ENCODE data around the gene HMGN4.

The HMGN4 gene

DNA sequence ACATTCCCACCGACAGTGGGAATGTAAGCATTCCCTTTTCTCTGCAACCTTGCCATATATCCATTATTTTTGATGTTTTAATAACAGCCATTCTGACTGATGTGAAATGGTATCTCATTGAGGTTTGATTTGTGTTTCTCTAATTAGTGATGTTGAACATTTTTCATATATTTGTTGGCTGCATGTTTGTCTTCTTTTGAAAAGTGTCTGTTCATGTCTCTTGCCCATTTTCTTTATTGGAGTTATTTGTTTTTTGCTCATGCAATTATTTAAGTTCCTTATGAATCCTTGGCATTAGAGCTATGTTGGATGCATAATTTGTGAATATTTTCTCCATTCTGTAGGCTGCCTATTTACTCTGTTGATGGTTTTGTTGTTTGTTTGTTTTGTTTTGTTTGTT lies 40.6 kb downstream of the HMGN4 start:
- DNase-seq, result no peak

DNA sequence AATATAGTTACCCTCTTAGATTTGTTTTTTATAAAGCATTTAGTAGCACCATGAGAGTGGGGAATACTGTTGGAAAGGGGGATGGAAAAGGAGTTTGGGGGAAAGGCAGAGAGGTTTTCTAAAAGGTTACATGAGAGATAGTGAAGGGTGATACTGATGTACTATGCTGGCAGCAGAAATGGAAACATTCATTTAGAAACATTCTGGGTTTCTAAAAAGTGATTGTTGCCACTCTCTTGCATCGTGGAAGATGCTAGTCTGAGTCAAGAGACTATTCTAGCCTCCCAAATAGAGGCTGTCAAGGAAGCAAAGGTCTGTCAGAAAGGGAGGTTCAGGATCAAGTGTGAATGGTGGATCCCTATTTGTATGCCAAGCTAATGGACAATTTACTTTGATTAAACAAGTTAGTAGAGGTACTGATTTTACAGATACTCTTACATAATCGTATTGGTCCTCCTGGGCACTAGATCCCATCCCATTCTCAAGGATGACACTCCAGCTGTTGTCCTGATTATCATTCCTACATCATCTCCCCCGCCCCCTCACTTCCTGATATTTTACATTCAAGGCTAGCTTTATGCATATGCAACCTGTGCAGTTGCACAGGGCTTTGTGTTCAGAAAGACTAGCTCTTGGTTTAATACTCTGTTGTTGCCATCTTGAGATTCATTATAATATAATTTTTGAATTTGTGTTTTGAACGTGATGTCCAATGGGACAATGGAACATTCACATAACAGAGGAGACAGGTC lies 43.2 kb downstream of the HMGN4 start:
- DNase-seq, result no peak

DNA sequence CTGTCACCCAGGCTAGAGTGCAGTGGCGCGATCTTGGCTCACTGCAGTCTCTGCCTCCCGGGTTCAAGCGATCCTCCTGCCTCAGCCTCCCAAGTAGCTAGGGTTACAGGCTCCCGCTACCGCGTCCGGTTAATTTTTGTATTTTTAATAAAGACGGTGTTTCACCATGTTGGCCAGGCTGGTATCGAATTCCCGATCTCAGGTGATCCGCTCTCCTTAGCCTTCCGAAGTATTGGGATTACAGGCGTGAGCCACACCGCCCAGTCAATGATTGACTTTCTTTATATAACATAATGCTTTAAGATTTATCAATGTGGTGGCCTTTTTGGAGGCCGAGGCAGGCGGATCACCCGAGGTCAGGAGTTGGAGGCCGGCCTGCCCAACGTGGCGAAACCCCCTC lies 50.8 kb downstream of the HMGN4 start:
- no peak for DNase-seq

DNA sequence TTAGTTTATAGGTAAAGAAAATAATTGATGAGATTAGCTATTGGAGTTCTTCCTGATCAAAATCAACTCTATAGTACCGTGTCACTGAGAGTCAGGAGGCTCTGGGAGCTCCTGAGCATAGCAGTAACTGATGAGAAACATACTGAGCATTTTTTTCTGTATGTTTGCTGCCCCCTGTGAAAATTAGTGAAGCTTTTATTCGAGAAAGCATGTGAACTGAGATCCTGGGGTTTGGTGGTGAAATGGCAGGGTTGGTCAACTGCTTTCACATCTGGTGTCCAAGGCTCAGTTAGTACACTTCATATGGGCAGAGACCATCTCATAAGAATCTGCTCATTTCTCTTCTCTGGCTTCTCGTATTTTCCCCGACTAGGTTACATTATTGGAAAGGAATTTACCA lies 54.5 kb downstream of the HMGN4 start:
- no peak for DNase-seq

DNA sequence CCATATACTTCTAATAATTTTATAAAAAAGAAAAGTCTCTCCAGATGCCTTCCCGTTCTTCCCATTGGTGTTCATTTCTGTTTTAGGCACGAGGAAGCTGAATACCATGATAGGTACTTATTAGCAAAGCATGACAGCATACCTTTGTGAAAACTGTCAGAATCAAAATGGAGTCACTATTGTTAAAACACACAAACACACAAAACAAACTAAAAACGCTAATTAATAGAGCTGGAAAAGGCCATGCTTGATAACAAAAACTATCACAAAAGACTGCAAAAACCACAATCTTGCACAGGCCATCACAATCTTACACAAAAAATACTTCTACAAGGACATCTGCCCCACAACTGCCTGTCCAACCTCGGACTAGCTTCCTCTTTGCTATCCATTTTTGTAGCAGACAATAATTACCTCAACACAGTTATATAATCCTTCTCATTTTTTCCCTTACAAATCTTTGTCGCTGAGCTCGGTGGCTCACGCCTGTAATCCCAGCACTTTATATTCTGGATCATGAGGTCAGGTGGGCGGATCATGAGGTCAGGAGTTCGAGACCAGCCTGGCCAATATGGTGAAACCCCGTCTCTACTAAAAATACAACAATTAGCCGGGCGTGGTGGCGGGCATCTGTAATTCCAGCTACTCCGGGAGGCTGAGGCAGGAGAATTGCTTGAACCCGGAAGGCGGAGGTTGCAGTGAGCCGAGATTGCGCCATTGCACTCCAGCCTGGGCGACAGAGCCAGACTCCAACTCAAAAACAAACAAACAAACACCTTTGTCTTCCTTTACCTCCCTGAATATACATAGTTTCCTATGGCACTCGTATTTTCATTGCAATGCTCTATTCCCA lies 55.3 kb downstream of the HMGN4 start:
- no peak for DNase-seq

DNA sequence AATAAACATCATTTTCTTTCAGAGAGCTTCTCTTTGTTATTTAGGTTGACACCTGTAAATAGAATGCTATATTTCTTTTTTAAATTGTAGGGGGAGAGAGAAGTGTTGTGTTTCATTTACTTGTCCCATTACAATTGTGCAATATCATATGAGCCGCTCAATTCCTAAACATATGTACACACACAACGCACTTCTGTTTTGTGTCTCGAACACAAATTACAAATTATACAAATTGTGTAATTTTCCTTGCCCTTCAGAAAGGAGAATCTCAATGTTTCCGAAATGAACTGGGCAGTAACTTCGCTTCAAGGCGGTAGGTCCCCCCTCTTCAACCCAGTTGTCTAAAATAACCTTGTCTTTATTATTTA lies 55.9 kb downstream of the HMGN4 start:
- DNase-seq, result no peak

DNA sequence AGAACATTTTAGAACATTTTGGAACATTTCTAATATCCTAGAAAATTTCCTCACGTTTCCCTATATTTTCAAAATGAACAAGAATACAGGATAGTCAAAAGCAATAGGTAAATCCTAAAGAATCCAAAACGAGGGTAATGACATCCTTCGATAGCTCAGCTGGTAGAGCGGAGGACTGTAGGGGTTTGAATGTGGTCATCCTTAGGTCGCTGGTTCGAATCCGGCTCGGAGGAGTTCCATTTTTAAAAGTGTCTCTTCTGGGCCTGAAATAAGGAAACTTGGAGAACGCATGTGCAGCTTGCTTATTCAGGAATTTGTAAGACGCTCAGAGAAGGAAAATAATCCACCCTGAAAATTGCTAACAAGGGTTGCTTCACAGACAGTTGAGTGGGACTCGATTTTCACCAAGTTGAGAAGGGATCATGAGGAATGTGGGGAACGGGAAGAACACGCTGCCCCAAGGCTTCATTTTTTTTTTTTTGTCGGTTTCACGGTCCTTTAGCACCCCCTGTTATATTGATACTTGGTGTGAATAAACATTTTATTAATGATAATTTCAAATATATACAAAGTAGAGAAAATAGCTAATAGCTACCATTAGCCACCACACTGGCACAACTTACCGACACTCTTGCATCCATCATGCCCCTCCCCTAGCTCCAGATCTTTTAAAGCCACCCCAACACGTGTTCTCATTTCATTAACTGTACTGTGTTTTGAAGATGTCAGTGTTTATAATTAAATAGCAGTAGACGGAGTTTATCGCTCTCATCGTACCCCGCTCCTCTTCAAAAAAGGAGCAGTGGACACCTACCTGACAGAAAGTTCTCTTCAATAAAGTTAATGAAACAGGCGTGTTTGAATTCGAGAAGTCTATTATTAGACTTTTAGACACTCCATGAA lies 56.8 kb downstream of the HMGN4 start:
- no peak for DNase-seq

DNA sequence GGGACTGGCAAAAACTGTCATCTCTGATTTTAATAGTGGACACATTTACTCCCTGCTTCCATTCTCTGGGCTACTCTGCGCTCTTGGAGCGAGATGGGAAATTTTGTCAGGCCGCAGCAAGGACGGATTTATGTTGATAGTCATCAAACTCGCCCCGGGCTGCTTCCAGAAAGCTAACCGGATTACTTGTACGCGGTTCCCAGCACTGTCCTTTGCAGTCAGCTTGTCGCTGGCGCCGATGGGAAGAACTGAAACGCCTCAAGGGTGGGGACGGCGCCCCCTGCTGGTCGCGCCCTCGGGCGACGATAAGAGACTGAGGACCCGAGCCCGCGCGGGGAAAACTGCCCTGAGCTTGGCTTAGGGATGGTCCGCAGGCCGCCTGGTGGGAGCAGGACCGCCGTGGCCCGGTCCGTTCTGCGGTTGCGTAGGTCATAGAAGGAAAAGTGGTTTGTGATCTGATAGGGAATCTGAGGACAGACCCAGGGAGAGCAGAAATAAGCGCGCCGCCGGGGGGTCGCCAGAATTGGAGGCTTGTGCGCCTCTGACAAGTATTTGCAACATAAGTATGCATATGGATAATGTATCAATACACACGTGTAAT lies 57.6 kb downstream of the HMGN4 start:
- peak; percentile 94 for DNase-seq

Data from suppressor macrophage treated with lipopolysaccharide for 4 hours (primary cell).